Measurements from ENCODE around the gene RND1.

The RND1 gene

GRCh38 chr12:48827513-48828096 lies 38.1 kb downstream of the RND1 start:
- DNase-seq (ENCODE audit: low read depth in 2 of 2) = no peak

DNA sequence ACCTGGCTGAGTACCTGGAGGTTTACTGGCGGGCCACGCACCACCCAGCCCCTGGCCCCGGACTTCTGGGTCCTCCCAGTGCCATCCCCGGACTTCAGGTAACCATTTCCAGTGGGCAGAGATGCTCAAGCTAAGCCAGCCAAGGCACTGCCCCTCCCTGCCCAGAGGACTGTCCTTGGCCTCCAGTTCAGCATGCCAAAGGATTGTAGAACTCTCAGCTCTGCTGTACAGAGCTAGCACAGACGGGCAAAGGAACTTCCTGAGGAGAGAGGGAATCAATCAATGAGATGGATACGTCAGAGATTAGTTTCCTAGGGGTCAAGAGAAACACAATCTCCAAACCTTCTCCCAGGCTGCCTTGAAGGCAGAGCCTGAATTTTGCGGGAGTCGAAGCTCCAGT lies 38.6 kb downstream of the RND1 start:
- no peak for DNase-seq (ENCODE audit: low read depth in 2 of 2)

- DNase-seq (ENCODE audit: low read depth in 2 of 2) = no peak
Observed at GRCh38 chr12:48826209-48826855, 39.3 kb downstream of the RND1 start.

GRCh38 chr12:48824905-48825304 lies 40.8 kb downstream of the RND1 start:
- no peak for DNase-seq (ENCODE audit: low read depth in 2 of 2)

DNA sequence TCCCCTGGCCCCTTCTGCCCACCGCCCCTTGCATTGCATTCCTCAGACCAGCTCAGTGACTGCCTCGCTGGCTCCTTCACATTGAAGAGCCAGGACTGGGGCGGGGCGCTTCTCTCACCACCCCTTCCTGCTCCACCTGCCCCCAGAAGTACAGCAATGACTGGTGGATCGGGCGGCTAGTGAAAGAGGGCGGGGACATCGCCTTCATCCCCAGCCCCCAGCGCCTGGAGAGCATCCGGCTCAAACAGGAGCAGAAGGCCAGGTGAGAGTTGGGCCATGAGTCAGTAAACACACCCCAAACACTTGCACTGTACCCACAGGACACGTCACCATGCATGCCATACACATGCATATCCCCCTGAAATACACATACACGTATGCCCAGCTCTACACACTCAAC lies 41.6 kb downstream of the RND1 start:
- no peak for DNase-seq (ENCODE audit: low read depth in 2 of 2)

DNA sequence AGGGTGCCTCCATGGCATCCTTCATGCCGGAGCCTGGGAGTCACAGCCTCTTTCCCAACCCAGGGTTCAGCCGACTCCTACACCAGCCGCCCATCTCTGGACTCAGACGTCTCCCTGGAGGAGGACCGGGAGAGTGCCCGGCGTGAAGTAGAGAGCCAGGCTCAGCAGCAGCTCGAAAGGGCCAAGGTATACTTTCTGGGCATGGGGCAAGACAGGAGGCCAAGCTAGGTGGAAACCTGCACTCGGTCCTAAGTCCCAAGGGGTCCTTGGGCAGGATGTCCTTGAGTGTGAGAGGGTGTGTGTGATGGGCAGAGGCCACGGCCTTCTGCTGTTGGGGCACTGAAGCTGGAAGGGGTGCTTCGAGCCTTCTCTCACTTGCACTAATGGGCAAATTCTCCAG lies 42.4 kb downstream of the RND1 start:
- DNase-seq (ENCODE audit: low read depth in 2 of 2) = no peak

GRCh38 chr12:48822711-48823110 lies 43.0 kb downstream of the RND1 start:
- DNase-seq (ENCODE audit: low read depth in 2 of 2) = no peak

- DNase-seq (ENCODE audit: low read depth in 2 of 2) = no peak
Observed at GRCh38 chr12:48822139-48822538, 43.5 kb downstream of the RND1 start.

DNA sequence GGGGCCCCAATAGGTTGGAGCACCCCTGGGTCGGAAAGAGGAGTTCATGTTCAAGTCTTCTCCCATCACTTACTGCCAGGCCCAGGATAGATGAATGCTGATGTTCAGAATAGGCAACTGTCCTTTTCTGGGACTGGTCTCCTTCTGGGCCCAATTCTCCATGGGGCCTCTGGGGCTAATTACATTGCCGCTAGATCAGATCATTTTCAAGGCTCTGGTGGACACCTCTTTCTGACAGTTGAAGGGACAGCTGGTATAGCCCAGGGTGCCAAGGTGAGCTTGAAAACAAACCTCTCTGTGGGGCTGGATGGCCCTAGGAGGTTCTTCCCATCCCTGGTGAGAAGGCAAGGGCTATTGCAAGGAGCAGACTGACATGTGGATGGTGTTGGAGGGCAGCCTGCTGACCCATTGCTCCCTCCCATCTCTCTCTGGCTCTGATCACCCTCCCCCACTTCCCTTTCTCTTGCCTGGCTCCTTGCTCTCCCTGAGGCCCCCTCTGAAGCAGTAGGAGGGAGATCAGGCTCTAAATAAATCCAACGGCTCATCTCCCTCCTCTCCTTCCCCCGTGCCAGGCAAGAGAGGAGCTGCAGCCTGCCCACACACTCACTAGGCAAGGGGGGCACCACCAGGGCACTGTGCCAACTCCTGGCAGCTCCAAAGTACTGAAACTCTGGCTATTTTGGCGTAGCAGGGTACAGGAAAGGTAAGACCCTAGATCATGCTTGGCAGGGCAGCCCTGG lies 45.5 kb downstream of the RND1 start:
- no peak for DNase-seq (ENCODE audit: low read depth in 2 of 2)

GRCh38 chr12:48818831-48819590 lies 46.7 kb downstream of the RND1 start:
- DNase-seq (ENCODE audit: low read depth in 2 of 2) = no peak

DNA sequence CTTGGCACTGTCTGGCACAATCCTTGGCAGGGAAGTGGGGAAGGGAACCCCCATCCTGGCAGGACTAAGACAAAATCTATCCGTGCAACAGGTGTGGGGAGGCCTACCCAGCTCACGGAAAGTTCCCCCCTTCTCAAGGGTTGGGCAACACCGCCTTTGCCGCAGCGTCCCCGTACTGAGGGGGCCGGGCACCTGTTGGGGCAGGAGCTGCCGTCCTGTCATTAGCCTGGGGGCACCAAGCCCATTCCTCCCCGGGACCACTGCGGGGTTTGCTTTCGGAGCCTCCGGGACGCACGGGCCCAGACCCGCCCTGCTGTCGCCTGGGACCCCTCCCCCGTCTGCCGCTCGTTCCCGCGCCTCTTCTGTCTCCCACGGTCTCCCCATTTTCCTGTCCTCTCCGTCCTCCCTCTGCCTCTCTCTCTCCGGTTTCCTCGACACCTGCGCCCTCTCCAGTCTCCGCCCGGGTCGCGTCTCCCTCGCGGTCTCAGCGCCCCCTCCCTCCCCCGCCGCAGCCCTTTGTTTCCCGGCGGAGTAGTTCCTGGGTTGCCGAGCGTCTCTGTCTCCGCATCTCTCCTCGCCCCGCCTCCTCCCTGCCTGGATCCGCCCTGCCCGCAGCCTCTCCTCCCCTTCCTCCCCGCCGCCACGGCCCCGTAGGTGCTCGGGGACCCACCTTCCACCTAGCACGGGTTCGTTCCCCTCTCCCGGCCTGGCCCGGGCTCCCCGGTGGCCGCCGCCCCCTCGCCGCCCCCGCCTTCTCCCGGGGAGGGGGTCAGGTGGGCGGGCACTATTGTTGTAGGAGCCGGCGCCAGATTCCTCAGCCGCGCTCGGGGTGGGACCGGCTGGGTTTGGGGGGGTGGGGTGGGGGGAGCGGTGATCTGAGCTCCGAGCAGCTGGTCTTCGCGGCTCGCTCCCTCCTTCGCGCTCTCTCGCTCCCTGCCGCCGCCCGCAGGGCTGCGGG lies 47.5 kb downstream of the RND1 start, which contains the start of gene CACNB3:
TSS of gene CACNB3 (plus strand) at position 624 of the 958 bp plus-strand sequence. CDS start 434 bp downstream, outside the sequence.
- no peak for DNase-seq (ENCODE audit: low read depth in 2 of 2)

GRCh38 chr12:48816143-48816854 lies 49.4 kb downstream of the RND1 start:
- no peak for DNase-seq (ENCODE audit: low read depth in 2 of 2)

DNA sequence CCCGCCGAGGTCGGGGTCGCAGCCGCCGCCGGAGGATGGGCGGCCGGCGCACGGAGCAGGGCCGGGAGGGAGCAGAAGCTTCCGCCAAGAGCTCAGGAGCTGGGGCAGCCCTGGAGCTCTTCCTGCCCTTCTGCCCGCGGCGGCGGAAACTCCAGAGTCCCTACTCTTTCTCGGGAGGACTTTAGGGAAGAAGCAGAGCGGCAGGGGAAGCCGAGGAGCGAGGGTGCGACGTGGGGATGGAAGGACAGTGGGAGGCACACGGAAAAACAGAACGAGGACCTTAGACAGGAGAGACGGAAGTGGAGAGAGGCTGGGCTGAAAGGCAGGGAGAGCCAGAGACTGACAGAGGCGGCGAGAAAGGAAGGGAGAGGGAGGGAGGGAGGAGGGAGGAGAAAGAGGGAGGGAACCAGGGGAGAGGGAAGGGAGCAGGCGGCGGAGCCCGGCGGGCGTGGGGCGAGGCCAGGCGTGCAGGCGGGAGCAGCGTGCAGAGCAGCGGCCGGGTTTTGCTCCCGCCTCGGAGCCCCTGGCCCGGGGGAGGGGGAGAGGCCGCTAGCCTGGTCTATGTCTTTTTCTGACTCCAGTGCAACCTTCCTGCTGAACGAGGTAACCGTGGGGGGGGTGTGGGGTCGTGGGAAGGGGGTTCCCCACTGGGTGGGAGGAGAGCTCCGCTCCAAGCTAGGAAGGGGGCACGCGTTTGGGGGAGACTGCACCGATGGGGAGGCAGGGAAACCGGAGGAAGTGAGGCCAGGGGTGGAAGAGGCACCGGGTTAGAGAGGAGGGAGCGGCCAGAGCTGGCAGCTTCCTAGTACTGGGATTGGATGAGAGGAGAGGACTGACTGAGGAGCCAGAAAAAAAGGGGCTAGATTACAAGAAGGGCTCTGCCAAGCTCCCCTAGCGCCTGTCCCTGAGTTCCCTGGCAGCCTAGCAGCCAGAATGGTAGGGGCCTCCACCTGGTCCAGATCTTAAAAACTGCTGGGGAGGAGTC lies 50.3 kb downstream of the RND1 start:
- DNase-seq (ENCODE audit: low read depth in 2 of 2) = peak; percentile 56 to 63

GRCh38 chr12:48814262-48815125 lies 51.2 kb downstream of the RND1 start:
- DNase-seq (ENCODE audit: low read depth in 2 of 2) = peak; percentile 46 to 50

DNA sequence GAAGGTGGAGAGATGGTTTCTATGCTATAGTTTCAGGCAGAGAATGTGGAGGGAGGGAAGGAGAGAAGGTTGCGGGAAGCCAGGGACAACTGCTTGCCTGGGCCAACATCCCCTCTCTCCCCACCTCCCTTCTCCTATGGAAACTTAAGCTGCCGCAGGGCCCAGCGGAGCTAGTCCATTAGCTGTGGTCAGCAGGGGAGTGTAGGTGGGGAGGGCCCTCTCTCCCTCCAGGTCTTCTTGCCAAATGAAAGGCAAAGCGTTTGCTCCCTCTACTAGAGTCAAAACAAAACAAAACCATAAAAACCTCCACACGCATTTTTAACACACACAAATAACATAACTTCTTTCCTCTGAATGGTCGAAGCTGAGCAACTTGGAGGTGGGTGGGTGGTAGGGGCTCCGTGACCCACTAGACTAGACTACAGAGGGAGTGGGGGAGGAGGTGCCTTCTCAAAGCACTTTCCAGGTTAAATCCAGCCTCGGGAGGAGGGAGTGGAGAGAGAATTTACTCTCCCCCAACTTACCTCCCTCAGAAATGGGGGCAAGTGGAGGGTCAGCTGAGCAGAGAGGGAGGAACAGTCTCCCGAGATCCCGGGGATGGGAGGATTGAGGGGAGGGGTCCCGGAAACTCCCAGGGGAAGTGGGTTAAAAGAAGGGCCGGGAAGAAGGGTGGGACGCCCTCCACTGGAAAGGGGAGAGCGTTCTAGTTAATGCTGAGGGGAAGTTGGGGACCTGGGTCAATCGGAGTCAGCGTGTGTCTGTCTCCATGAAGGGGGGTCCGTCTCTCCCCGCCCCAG lies 52.0 kb downstream of the RND1 start:
- DNase-seq (ENCODE audit: low read depth in 2 of 2) = no peak

DNA sequence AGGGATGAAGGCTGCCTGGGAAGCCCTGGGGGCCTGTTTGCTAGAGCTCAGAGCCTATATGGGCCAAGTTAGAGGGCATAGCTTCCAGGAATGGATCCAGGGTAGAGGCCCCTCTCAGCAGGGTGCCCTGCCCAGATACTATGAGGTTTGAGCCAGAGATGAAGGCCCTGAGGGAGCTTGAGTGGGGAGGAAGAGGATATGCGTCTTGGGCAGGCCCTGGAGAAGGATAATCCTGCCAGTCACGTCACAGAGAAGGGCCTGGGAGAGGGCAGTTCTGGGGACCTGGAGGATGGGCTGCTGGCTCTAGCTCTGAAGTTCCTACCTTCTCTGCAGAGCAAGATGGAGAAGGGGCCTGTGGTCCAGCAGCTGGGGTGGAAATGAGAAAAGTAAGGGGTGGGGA lies 53.3 kb downstream of the RND1 start:
- no peak for DNase-seq (ENCODE audit: low read depth in 2 of 2)

DNA sequence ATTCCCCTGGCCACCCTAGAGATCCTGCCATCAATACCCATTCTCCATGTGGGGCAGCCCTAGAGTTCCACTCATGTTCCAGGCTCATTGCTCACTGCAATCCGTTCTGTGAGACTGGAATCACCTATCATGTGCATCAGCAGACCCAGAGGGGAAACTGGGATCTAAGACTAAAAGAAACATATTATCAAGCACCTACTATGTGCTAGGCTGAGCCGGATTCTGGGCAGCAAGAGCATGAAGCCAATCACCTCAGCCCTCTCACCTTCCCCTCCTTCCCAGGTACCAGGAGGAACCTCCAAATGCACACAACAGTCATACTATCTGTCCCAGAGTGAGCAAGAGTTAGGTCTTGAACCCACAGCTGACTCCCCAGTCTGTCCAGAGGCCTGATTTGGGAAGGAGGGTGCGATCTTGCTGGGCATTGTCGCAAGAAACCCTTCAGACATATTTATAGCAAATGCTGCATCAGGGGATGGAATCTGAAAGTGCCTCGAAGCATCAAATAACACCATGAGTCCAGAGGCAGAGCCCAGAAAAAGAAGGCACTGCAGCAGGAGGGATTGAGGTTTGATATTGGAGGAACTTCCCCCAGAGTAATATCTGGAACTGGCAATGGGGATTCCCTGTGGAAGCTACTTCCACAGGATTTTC lies 54.1 kb downstream of the RND1 start:
- DNase-seq (ENCODE audit: low read depth in 2 of 2) = no peak
